ENCODE data around the gene FNTB.

Gene FNTB

GRCh38 chr14:65045709-65046108 is 59.0 kb downstream of the FNTB start:
- no peaks in the 10 kb centered on the region; the same call in none of the 2 replicates for H3K36me3 ChIP-seq (ENCODE audit: insufficient read depth, low read length)
- H3K4me1 ChIP-seq (ENCODE audit: insufficient read depth, low read length): peaks cover 7% of the 10 kb centered on the region; the same call in 1 of the 2 replicates
- no peaks in the 10 kb centered on the region for H3K9me3 ChIP-seq (ENCODE audit: control insufficient read depth, insufficient read depth, low read length)
- no peak overlapping the region for H3K9ac ChIP-seq (ENCODE audit: low read depth, low read length)

- no peaks in the 10 kb centered on the region for H3K4me1 ChIP-seq (ENCODE audit: insufficient read depth, low read length)
- H3K36me3 ChIP-seq (ENCODE audit: insufficient read depth, low read length): no peaks in the 10 kb centered on the region; the same call in 1 of the 2 replicates
These were observed 66.1 kb downstream of the FNTB start for GRCh38 chr14:65052832-65053231.

GRCh38 chr14:65053466-65053865 is 66.8 kb downstream of the FNTB start:
- H3K36me3 ChIP-seq (ENCODE audit: insufficient read depth, low read length): no peaks in the 10 kb centered on the region; the same call in 1 of the 2 replicates
- no peaks in the 10 kb centered on the region for H3K9me3 ChIP-seq (ENCODE audit: control insufficient read depth, insufficient read depth, low read length)

More at GRCh38 chr14:65052832-65053231, 66.1 kb downstream of the FNTB start:
- Histone ChIP-seq H3K9me3 (ENCODE audit: control insufficient read depth, insufficient read depth, low read length) (no peaks in the 10 kb centered on the region), H3K9ac (ENCODE audit: low read depth, low read length) (no peak overlapping the region)

GRCh38 chr14:65054471-65055085 is 67.9 kb downstream of the FNTB start:
- Histone ChIP-seq H3K36me3 (ENCODE audit: insufficient read depth, low read length) (no peaks in the 10 kb centered on the region; the same call in 1 of the 2 replicates), H3K9me3 (ENCODE audit: control insufficient read depth, insufficient read depth, low read length) (no peaks in the 10 kb centered on the region)

More at GRCh38 chr14:65053466-65053865, 66.8 kb downstream of the FNTB start:
- Histone ChIP-seq H3K4me1 (ENCODE audit: insufficient read depth, low read length) (no peaks in the 10 kb centered on the region), H3K9ac (ENCODE audit: low read depth, low read length) (no peak overlapping the region)

GRCh38 chr14:65057695-65058094 is 71.0 kb downstream of the FNTB start:
- H3K9me3 ChIP-seq (ENCODE audit: control insufficient read depth, insufficient read depth, low read length): no peaks in the 10 kb centered on the region
- H3K4me1 ChIP-seq (ENCODE audit: insufficient read depth, low read length): no peaks in the 10 kb centered on the region
- H3K36me3 ChIP-seq (ENCODE audit: insufficient read depth, low read length): peaks cover 4% of the 10 kb centered on the region
- H3K9ac ChIP-seq (ENCODE audit: low read depth, low read length): no peak overlapping the region

More at GRCh38 chr14:65054471-65055085, 67.9 kb downstream of the FNTB start:
- Histone ChIP-seq H3K9ac (ENCODE audit: low read depth, low read length) (no peak overlapping the region), H3K4me1 (ENCODE audit: insufficient read depth, low read length) (no peaks in the 10 kb centered on the region)

GRCh38 chr14:65062096-65063075 is 75.7 kb downstream of the FNTB start:
- no peaks in the 10 kb centered on the region for H3K4me1 ChIP-seq (ENCODE audit: insufficient read depth, low read length)
- peaks cover 11% of the 10 kb centered on the region for H3K36me3 ChIP-seq (ENCODE audit: insufficient read depth, low read length)
- no peak overlapping the region for H3K9ac ChIP-seq (ENCODE audit: low read depth, low read length)
- H3K9me3 ChIP-seq (ENCODE audit: control insufficient read depth, insufficient read depth, low read length): no peaks in the 10 kb centered on the region

GRCh38 chr14:65065719-65066118 is 79.0 kb downstream of the FNTB start:
- Histone ChIP-seq H3K4me1 (ENCODE audit: insufficient read depth, low read length) (no peaks in the 10 kb centered on the region), H3K9ac (ENCODE audit: low read depth, low read length) (no peak overlapping the region), H3K9me3 (ENCODE audit: control insufficient read depth, insufficient read depth, low read length) (no peaks in the 10 kb centered on the region), H3K36me3 (ENCODE audit: insufficient read depth, low read length) (peaks cover 11% of the 10 kb centered on the region)

- peaks cover 3% of the 10 kb centered on the region for H3K36me3 ChIP-seq (ENCODE audit: insufficient read depth, low read length)
- no peaks in the 10 kb centered on the region for H3K9me3 ChIP-seq (ENCODE audit: control insufficient read depth, insufficient read depth, low read length)
- H3K4me1 ChIP-seq (ENCODE audit: insufficient read depth, low read length): no peaks in the 10 kb centered on the region
- no peak overlapping the region for H3K9ac ChIP-seq (ENCODE audit: low read depth, low read length)
These were observed 83.2 kb downstream of the FNTB start for GRCh38 chr14:65069874-65070413.

GRCh38 chr14:65070471-65070976 is 83.8 kb downstream of the FNTB start:
- no peaks in the 10 kb centered on the region for H3K4me1 ChIP-seq (ENCODE audit: insufficient read depth, low read length)
- H3K9ac ChIP-seq (ENCODE audit: low read depth, low read length): no peak overlapping the region
- H3K9me3 ChIP-seq (ENCODE audit: control insufficient read depth, insufficient read depth, low read length): no peaks in the 10 kb centered on the region
- peaks cover 5% of the 10 kb centered on the region for H3K36me3 ChIP-seq (ENCODE audit: insufficient read depth, low read length)

GRCh38 chr14:65071544-65071943 is 84.8 kb downstream of the FNTB start:
- no peaks in the 10 kb centered on the region for H3K9me3 ChIP-seq (ENCODE audit: control insufficient read depth, insufficient read depth, low read length)

GRCh38 chr14:65072256-65072655 is 85.6 kb downstream of the FNTB start:
- Histone ChIP-seq H3K9ac (ENCODE audit: low read depth, low read length) (no peak overlapping the region), H3K4me1 (ENCODE audit: insufficient read depth, low read length) (no peaks in the 10 kb centered on the region), H3K36me3 (ENCODE audit: insufficient read depth, low read length) (peaks cover 13% of the 10 kb centered on the region), H3K9me3 (ENCODE audit: control insufficient read depth, insufficient read depth, low read length) (no peaks in the 10 kb centered on the region)

More at GRCh38 chr14:65071544-65071943, 84.8 kb downstream of the FNTB start:
- Histone ChIP-seq H3K4me1 (ENCODE audit: insufficient read depth, low read length) (no peaks in the 10 kb centered on the region), H3K9ac (ENCODE audit: low read depth, low read length) (no peak overlapping the region), H3K36me3 (ENCODE audit: insufficient read depth, low read length) (peaks cover 7% of the 10 kb centered on the region)

GRCh38 chr14:65072937-65073336 is 86.2 kb downstream of the FNTB start:
- H3K4me1 ChIP-seq (ENCODE audit: insufficient read depth, low read length): no peaks in the 10 kb centered on the region
- peaks cover 15% of the 10 kb centered on the region for H3K36me3 ChIP-seq (ENCODE audit: insufficient read depth, low read length)
- H3K9me3 ChIP-seq (ENCODE audit: control insufficient read depth, insufficient read depth, low read length): no peaks in the 10 kb centered on the region
- H3K9ac ChIP-seq (ENCODE audit: low read depth, low read length): no peak overlapping the region

GRCh38 chr14:65073605-65074201 is 87.0 kb downstream of the FNTB start:
- no peaks in the 10 kb centered on the region for H3K9me3 ChIP-seq (ENCODE audit: control insufficient read depth, insufficient read depth, low read length)
- no peak overlapping the region for H3K9ac ChIP-seq (ENCODE audit: low read depth, low read length)
- H3K4me1 ChIP-seq (ENCODE audit: insufficient read depth, low read length): no peaks in the 10 kb centered on the region
- peaks cover 16% of the 10 kb centered on the region for H3K36me3 ChIP-seq (ENCODE audit: insufficient read depth, low read length)
